Caco-2 (cell line): ENCODE data around the gene MED6. TPM values are rescaled to one million over a fixed set of nuclear protein-coding genes. Genes with fewer than 3 reads are reported as not detected.
A peak's percentile ranks its signal among the peaks of the same experiment; 100 is the strongest.

Experiments
- Bru-seq: library from RNA; stranded (reverse); fragments of 400-500 nt; gene quantifications from one replicate; lab custom pipeline; 2021; lab: Mats Ljungman, UMichigan
- BruChase-seq, 2 experiments: library from RNA; stranded (reverse); fragments of 400-500 nt; gene quantifications; one replicate each; lab custom pipeline; 2021; lab: Mats Ljungman, UMichigan
- BruUV-seq: library from RNA; stranded (reverse); fragments of 400-500 nt; replicated peaks from 2 replicates; lab custom pipeline; 2021; lab: Mats Ljungman, UMichigan
- CTCF ChIA-PET: fragments of 300-600 bp; sonication (Branson Sonifier 250); formaldehyde crosslinking; loops from one replicate; lab custom pipeline; 2022; ENCODE audit warnings: antibody characterized with exemption; lab: Charles Lee
- POLR2A ChIA-PET: fragments of 300-600 bp; sonication (Branson Sonifier 250); formaldehyde crosslinking; loops from one replicate; lab custom pipeline; 2022; ENCODE audit warnings: antibody characterized with exemption; lab: Charles Lee
- DNase-seq, 2 experiments: peaks; one replicate each; pipeline versions ENCODE4 v3.0.0 to v3.0.0-alpha.2; 2020 to 2022
- H3K27me3 ChIP-seq: replicated peaks from 2 replicates; pipeline ENCODE4 v1.6.0; 2011; ENCODE audit warnings: low read length; ENCODE audit not compliant: control insufficient read depth, insufficient read depth
- H3K36me3 ChIP-seq: 2 replicates; pipeline ENCODE4 v1.5.1; 2011; ENCODE audit warnings: low read length; ENCODE audit not compliant: control insufficient read depth, insufficient read depth
- H3K4me1 ChIP-seq: fragments of 250-450 bp; sonication (Bioruptor Pico); 2 replicates; pipeline ENCODE4 v1.5.1; 2020; ENCODE audit warnings: mild to moderate bottlenecking
- H3K4me3 ChIP-seq: 2 replicates; pipeline ENCODE4 v1.5.1; 2011; ENCODE audit warnings: low read depth, mild to moderate bottlenecking, control low read depth, low read length
- H3K9me3 ChIP-seq: fragments of 250-450 bp; sonication (Bioruptor Pico); 2 replicates; pipeline ENCODE4 v1.5.1; 2020; ENCODE audit warnings: mild to moderate bottlenecking, moderate library complexity
- H3K27ac Mint-ChIP-seq: one replicate; pipeline ENCODE4 v1.8.0; 2022; ENCODE audit warnings: mixed read lengths; ENCODE audit not compliant: unreplicated experiment
- H3K27me3 Mint-ChIP-seq: one replicate; pipeline ENCODE4 v1.8.0; 2022; ENCODE audit warnings: mixed read lengths; ENCODE audit not compliant: insufficient read depth, unreplicated experiment
- H3K36me3 Mint-ChIP-seq: one replicate; pipeline ENCODE4 v1.8.0; 2022; ENCODE audit warnings: mild to moderate bottlenecking, mixed read lengths; ENCODE audit not compliant: insufficient read depth, unreplicated experiment
- H3K4me1 Mint-ChIP-seq: one replicate; pipeline ENCODE4 v1.8.0; 2022; ENCODE audit warnings: low read depth, mixed read lengths; ENCODE audit not compliant: unreplicated experiment
- H3K4me3 Mint-ChIP-seq: one replicate; pipeline ENCODE4 v1.8.0; 2022; ENCODE audit warnings: mild to moderate bottlenecking, moderate library complexity, mixed read lengths; ENCODE audit not compliant: unreplicated experiment
- H3K9me3 Mint-ChIP-seq: one replicate; pipeline ENCODE4 v1.8.0; 2022; ENCODE audit warnings: mixed read lengths; ENCODE audit not compliant: unreplicated experiment
- CTCF ChIP-seq, 2 experiments: fragments of 200-600 bp in 1 of 2; IDR thresholded peaks; 1 replicate in 1 of 2; 2 replicates in 1 of 2; pipeline versions ENCODE4 v1.5.1 to v1.8.0; 2011 to 2022; ENCODE audit warnings: antibody characterized with exemption in 1 of 2, control low read depth in 1 of 2, inconsistent platforms in 1 of 2, low read depth in 1 of 2, low read length in 1 of 2, mild to moderate bottlenecking in 1 of 2, moderate library complexity in 1 of 2; ENCODE audit not compliant: insufficient read depth in 1 of 2, severe bottlenecking in 1 of 2, unreplicated experiment in 1 of 2
- intact Hi-C: fragments of 100-400 bp; cut with micrococcal nuclease; formaldehyde crosslinking; loops from one replicate; pipeline ENCODE4 v1.10.0; 2022; ENCODE audit not compliant: unreplicated experiment
- long read RNA-seq: library from polyadenylated mRNA; stranded (forward); transcript quantifications from one replicate; pipeline ENCODE4 v2.0.0, GENCODE V29; 2022
- total RNA-seq: library from RNA; stranded (reverse); gene quantifications from 2 replicates; pipeline ENCODE4 v1.2.3, GENCODE V29; 2022

MED6 gene
- total RNA-seq (48.0 and 55.5 TPM in 2 replicates), Bru-seq, nascent RNA (percentile 96 among the genes with signal in this experiment), BruChase-seq, experiment 1, labeled RNA remaining after a 2-hour chase (percentile 96 among the genes with signal in this experiment), BruChase-seq, experiment 2, labeled RNA remaining after a 6-hour chase (percentile 89 among the genes with signal in this experiment)
- long read RNA-seq, transcript MED6-201 (8 exons, 1,995 nt): major isoform, 26 of 36 reads
- long read RNA-seq, partial matches to known transcripts: 2 of 36 reads
- long read RNA-seq, other reads (novel, unspliced or antisense): 5 of 36 reads

- peak; percentile 89 to 93 for DNase-seq
- no peaks in the 10 kb centered on the region for H3K9me3 ChIP-seq
- BruUV-seq: no TSS peak
- H3K4me1 ChIP-seq: no peaks in the 10 kb centered on the region
- H3K4me3 ChIP-seq: peak within 1 kb of the TSS; percentile 98
- Mint-ChIP-seq H3K27me3 (no peaks in the 10 kb centered on the region), H3K36me3 (peaks cover 7% of the 10 kb centered on the region), H3K4me1 (peaks cover 8% of the 10 kb centered on the region), H3K9me3 (no peaks in the 10 kb centered on the region), H3K4me3 (peak within 1 kb of the TSS; percentile 93), H3K27ac (peak within 1 kb of the TSS; percentile 92)
- TF ChIP-seq CTCF (IDR thresholded peaks at IDR 0.05; ENCODE audit: insufficient read depth in 1 of 2, low read depth in 1 of 2, low read length in 1 of 2, severe bottlenecking in 1 of 2, unreplicated experiment in 1 of 2): no peak
- intact Hi-C loops: loop anchor here (5.0 kb wide), 1 partner anchor 117 kb away; no protein-coding TSS in a partner anchor
- H3K27me3 ChIP-seq: no peaks in the 10 kb centered on the region
- ChIA-PET CTCF (no interaction called here), POLR2A (interaction anchor here (0.7 kb wide), 2 partner anchors 64 to 346 kb away, joined by 3 to 8 read pairs; no protein-coding TSS in a partner anchor)
- H3K36me3 ChIP-seq: peaks cover 1% of the 10 kb centered on the region; the same call in 1 of the 2 replicates
Measured at GRCh38 chr14:70600382-70601157, at the start of gene MED6. TSS of gene MED6 (minus strand) at chr14:70600655. CDS start at chr14:70600637, 18 bp downstream.

- no peaks in the 10 kb centered on the region for H3K36me3 Mint-ChIP-seq
Measured at GRCh38 chr14:70649803-70650202, 49.3 kb upstream of the MED6 start.

More at GRCh38 chr14:70649803-70650202, 49.3 kb upstream of the MED6 start:
- Histone ChIP-seq H3K36me3 (no peaks in the 10 kb centered on the region), H3K27me3 (no peaks in the 10 kb centered on the region), H3K9me3 (no peaks in the 10 kb centered on the region), H3K4me3 (no peak overlapping the region), H3K4me1 (no peaks in the 10 kb centered on the region)
- H3K4me3 Mint-ChIP-seq: no peak overlapping the region
- no peak for TF ChIP-seq CTCF (IDR thresholded peaks at IDR 0.05; ENCODE audit: insufficient read depth in 1 of 2, low read depth in 1 of 2, low read length in 1 of 2, severe bottlenecking in 1 of 2, unreplicated experiment in 1 of 2)
- intact Hi-C loops: no loop called here
- ChIA-PET CTCF (no interaction called here), POLR2A (no interaction called here)
- no peaks in the 10 kb centered on the region for H3K4me1 Mint-ChIP-seq
- no peaks in the 10 kb centered on the region for H3K9me3 Mint-ChIP-seq
- no peaks in the 10 kb centered on the region for H3K27me3 Mint-ChIP-seq
- BruUV-seq: no TSS peak
- H3K27ac Mint-ChIP-seq: no peak overlapping the region
- no peak for DNase-seq
